Femur (tissue), 1 donor: ENCODE measurements around the gene TUG1.

Experiments
- DNase-seq: peaks from one replicate; pipeline ENCODE4 v3.0.0-alpha.2; 2017

Gene TUG1

GRCh38 chr22:31005535-31005934, 36.5 kb downstream of the TUG1 start:
- DNase-seq: no peak

GRCh38 chr22:31019191-31019930, 50.3 kb downstream of the TUG1 start:
- DNase-seq: no peak

GRCh38 chr22:31020334-31020733, 51.3 kb downstream of the TUG1 start:
- no peak for DNase-seq

GRCh38 chr22:31022516-31022915, 53.5 kb downstream of the TUG1 start:
- DNase-seq: no peak
